Fibroblast of lung (primary cell): ENCODE measurements around the gene CCDC102B. TPM values are rescaled to one million over a fixed set of nuclear protein-coding genes. Genes with fewer than 3 reads are reported as not detected.

ENCODE experiments used
- DNase-seq, 2 donors: peaks; one replicate each; pipeline versions ENCODE4 v3.0.0 to v3.0.0-alpha.2; 2010; ENCODE audit warnings: low read depth in 2 of 2
- H2AFZ ChIP-seq: 2 replicates; pipeline ENCODE4 v1.5.1; 2012; ENCODE audit warnings: low read length, control low read depth, inconsistent platforms
- H3K27ac ChIP-seq: 2 replicates; pipeline ENCODE4 v1.5.1; 2011; ENCODE audit warnings: low read length, control low read depth; ENCODE audit not compliant: insufficient read depth
- H3K27me3 ChIP-seq: 2 replicates; pipeline ENCODE4 v1.5.1; 2011; ENCODE audit warnings: mild to moderate bottlenecking, low read length; ENCODE audit not compliant: control insufficient read depth, insufficient read depth
- H3K36me3 ChIP-seq: 2 replicates; pipeline ENCODE4 v1.5.1; 2011; ENCODE audit warnings: low read length; ENCODE audit not compliant: control insufficient read depth, insufficient read depth
- H3K4me1 ChIP-seq: 2 replicates; pipeline ENCODE4 v1.5.1; 2011; ENCODE audit warnings: low read length; ENCODE audit not compliant: control insufficient read depth, insufficient read depth; ENCODE audit errors: extremely low read depth
- H3K4me2 ChIP-seq: 2 replicates; pipeline ENCODE4 v1.5.1; 2011; ENCODE audit warnings: low read length, control low read depth; ENCODE audit not compliant: insufficient read depth; ENCODE audit errors: extremely low read depth
- H3K4me3 ChIP-seq, 4 experiments: fragments of 200-600 bp in 1 of 4; sonication (generic) in 1 of 4; replicated peaks in 1 of 4; 2 replicates each; pipeline ENCODE4 v1.5.1; 2011 to 2016; ENCODE audit warnings: low read length in 4 of 4, low read depth in 3 of 4, mild to moderate bottlenecking in 3 of 4, control low read depth in 2 of 4, inconsistent platforms in 1 of 4, mixed read lengths in 1 of 4; ENCODE audit not compliant: insufficient read depth in 1 of 4; ENCODE audit errors: control extremely low read depth in 1 of 4
- H3K79me2 ChIP-seq: 2 replicates; pipeline ENCODE4 v1.5.1; 2012; ENCODE audit warnings: mild to moderate bottlenecking, low read length, inconsistent platforms; ENCODE audit not compliant: control insufficient read depth, insufficient read depth
- H3K9ac ChIP-seq: 2 replicates; pipeline ENCODE4 v1.5.1; 2011; ENCODE audit warnings: mild to moderate bottlenecking, low read length, control low read depth; ENCODE audit not compliant: insufficient read depth
- H3K9me3 ChIP-seq: 2 replicates; pipeline ENCODE4 v1.5.1; 2012; ENCODE audit warnings: low read depth, low read length; ENCODE audit not compliant: control insufficient read depth, insufficient read depth
- H4K20me1 ChIP-seq: 2 replicates; pipeline ENCODE4 v1.5.1; 2011; ENCODE audit warnings: low read length; ENCODE audit not compliant: control insufficient read depth, insufficient read depth; ENCODE audit errors: extremely low read depth
- EZH2 ChIP-seq: IDR thresholded peaks from 2 replicates; pipeline ENCODE4 v1.5.1; 2012; ENCODE audit warnings: low read length, control low read depth, mild to moderate bottlenecking; ENCODE audit errors: missing control alignments
- polyA plus RNA-seq, 2 donors: library from polyadenylated mRNA; depleted of rRNA in 1 of 2; stranded (reverse) in 1 of 2; unstranded in 1 of 2; fragments of >200 nt; gene quantifications; 2 replicates each; pipeline ENCODE4 v1.2.1, GENCODE V29; 2011 to 2012; ENCODE audit warnings: missing spikeins in 1 of 2
- total RNA-seq: library from RNA; depleted of rRNA; stranded (reverse); fragments of >200 nt; gene quantifications from 2 replicates; pipeline ENCODE4 v1.2.1, GENCODE V29; 2014
- TF ChIP-seq, protein P1 (sequence below), 2 donors: IDR thresholded peaks in 1 of 2; conservative IDR thresholded peaks in 1 of 2; 1 replicate in 1 of 2; 2 replicates in 1 of 2; pipeline ENCODE4 v1.5.1; 2011 to 2012; ENCODE audit warnings: low read length in 2 of 2, control low read depth in 1 of 2, inconsistent platforms in 1 of 2, low read depth in 1 of 2, mild to moderate bottlenecking in 1 of 2

CCDC102B gene
- total and polyA plus RNA-seq, 2 donors (not counting 1 experiment from before 2014, with no cell fraction given) = 33.7 to 35.3 TPM

DNA sequence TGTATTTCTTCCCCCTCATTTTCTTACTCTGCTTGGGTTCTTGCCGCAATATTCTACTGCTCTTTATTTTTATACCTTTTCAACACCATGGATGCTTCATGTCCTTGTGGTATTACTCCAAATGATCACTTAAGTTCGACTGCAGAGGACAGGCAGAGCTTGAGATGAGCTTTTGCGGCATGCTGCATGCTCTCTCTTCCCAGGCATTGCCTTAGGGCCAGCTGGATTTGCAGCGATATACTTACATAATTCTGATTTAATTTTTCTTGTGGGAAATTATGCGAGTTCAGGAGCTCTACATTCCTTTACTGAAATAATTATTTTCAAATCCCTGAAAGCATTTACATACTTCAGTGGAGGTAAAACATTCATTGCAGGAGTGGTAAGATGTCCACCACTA is 288.1 kb downstream of the CCDC102B start:
- no peaks in the 10 kb centered on the region for H3K4me1 ChIP-seq

DNA sequence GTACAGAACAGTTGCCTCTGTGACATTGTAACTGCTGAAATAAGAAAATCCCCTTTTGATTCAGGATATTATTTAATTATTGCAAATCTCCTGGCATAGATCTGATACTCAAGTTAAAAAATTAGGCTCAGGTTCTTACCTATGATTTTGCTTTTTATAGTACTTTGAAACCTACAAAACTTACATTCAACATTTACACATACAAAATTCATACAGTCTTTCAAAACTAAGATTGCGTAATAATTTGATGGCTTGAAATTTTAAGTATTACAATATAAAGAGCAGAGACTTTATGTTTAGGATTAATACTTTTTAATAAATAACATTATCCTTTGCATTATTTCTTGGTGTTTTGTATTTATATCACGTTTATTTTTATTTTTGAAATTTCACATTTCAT is 291.1 kb downstream of the CCDC102B start:
- no peaks in the 10 kb centered on the region for H4K20me1 ChIP-seq
- no peak overlapping the region for H2AFZ ChIP-seq
- no peaks in the 10 kb centered on the region for H3K27me3 ChIP-seq
- DNase-seq = no peak
- H3K4me1 ChIP-seq = no peaks in the 10 kb centered on the region
- no peaks in the 10 kb centered on the region for H3K79me2 ChIP-seq
- no peak overlapping the region for H3K9ac ChIP-seq
- no peaks in the 10 kb centered on the region for H3K9me3 ChIP-seq
- TF ChIP-seq, protein P1, sequence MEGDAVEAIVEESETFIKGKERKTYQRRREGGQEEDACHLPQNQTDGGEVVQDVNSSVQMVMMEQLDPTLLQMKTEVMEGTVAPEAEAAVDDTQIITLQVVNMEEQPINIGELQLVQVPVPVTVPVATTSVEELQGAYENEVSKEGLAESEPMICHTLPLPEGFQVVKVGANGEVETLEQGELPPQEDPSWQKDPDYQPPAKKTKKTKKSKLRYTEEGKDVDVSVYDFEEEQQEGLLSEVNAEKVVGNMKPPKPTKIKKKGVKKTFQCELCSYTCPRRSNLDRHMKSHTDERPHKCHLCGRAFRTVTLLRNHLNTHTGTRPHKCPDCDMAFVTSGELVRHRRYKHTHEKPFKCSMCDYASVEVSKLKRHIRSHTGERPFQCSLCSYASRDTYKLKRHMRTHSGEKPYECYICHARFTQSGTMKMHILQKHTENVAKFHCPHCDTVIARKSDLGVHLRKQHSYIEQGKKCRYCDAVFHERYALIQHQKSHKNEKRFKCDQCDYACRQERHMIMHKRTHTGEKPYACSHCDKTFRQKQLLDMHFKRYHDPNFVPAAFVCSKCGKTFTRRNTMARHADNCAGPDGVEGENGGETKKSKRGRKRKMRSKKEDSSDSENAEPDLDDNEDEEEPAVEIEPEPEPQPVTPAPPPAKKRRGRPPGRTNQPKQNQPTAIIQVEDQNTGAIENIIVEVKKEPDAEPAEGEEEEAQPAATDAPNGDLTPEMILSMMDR (conservative IDR thresholded peaks at IDR 0.05 in 1 of 2, IDR thresholded peaks at IDR 0.05 in 1 of 2; ENCODE audit: low read depth in 1 of 2, low read length in 2 of 2) = no peak
- no peak for TF ChIP-seq EZH2
- H3K36me3 ChIP-seq = no peaks in the 10 kb centered on the region
- no peak overlapping the region for H3K4me3 ChIP-seq
- H3K4me2 ChIP-seq = no peak overlapping the region
- no peak overlapping the region for H3K27ac ChIP-seq

More for the DNA sequence above, 288.1 kb downstream of the CCDC102B start:
- TF ChIP-seq, protein P1 (conservative IDR thresholded peaks at IDR 0.05 in 1 of 2, IDR thresholded peaks at IDR 0.05 in 1 of 2; ENCODE audit: low read depth in 1 of 2, low read length in 2 of 2) = no peak
- TF ChIP-seq EZH2 = no peak
- Histone ChIP-seq H3K4me3 (no peak overlapping the region), H3K79me2 (no peaks in the 10 kb centered on the region), H3K27me3 (no peaks in the 10 kb centered on the region), H3K4me2 (no peak overlapping the region), H3K36me3 (no peaks in the 10 kb centered on the region), H2AFZ (no peak overlapping the region), H3K9ac (no peak overlapping the region), H3K9me3 (no peaks in the 10 kb centered on the region), H3K27ac (no peak overlapping the region), H4K20me1 (no peaks in the 10 kb centered on the region)
- DNase-seq = no peak

DNA sequence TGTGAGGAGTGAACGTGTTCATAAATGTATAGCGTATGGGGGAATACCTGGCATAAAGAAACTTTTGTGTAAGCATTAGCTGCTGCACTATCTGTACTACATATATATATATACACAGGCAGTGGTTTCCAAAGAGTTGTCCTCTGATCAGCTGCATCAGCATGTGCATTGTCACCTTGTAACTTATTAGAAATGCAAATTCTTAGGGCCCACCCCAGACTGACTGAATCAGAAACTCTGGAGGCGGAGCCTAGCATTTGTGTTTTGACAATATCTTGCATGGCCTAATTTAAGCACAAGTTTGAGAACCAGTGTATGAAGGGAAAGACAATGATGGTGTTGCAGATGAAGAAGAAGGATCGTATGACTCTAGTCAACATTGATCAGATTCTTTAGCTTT is 299.5 kb downstream of the CCDC102B start:
- Histone ChIP-seq H3K27me3 (no peaks in the 10 kb centered on the region), H3K79me2 (no peaks in the 10 kb centered on the region), H3K36me3 (no peaks in the 10 kb centered on the region), H4K20me1 (no peaks in the 10 kb centered on the region), H3K9me3 (no peaks in the 10 kb centered on the region), H3K4me2 (no peak overlapping the region), H3K9ac (no peak overlapping the region), H3K4me3 (no peak overlapping the region), H3K4me1 (no peaks in the 10 kb centered on the region), H3K27ac (no peak overlapping the region), H2AFZ (no peak overlapping the region)
- TF ChIP-seq, protein P1 (conservative IDR thresholded peaks at IDR 0.05 in 1 of 2, IDR thresholded peaks at IDR 0.05 in 1 of 2; ENCODE audit: low read depth in 1 of 2, low read length in 2 of 2) = no peak
- TF ChIP-seq EZH2 = no peak
- no peak for DNase-seq
